HL-60/S4 (cell line): ENCODE results near the gene YIPF2.
"Not testable (repeated sequence)": the region's sequence is repeated elsewhere in the genome, so short reads cannot be mapped to it uniquely, and the experiment has no call there.

ENCODE experiments used
- in situ Hi-C: fragments of 300-500 bp; cut with MboI; formaldehyde crosslinking; loops from 2 replicates; pipeline ENCODE4 v1.14.3; 2022; ENCODE audit warnings: low sequenced_read_pairs

Gene YIPF2

GRCh38 chr19:10878253-10878652 is 50.2 kb downstream of the YIPF2 start:
- in situ Hi-C loops = no loop called here

GRCh38 chr19:10877608-10878007 is 50.8 kb downstream of the YIPF2 start:
- in situ Hi-C loops = not testable (repeated sequence)

- in situ Hi-C loops = no loop called here
Measured at GRCh38 chr19:10876459-10877240, 51.8 kb downstream of the YIPF2 start.

GRCh38 chr19:10874024-10874423 is 54.4 kb downstream of the YIPF2 start:
- in situ Hi-C loops = no loop called here

- in situ Hi-C loops = no loop called here
Measured at GRCh38 chr19:10872546-10873107, 55.8 kb downstream of the YIPF2 start.
